Measurements from ENCODE around the gene DNAJC13.

DNAJC13 gene

GRCh38 chr3:132509506-132509905 is 92.2 kb downstream of the DNAJC13 start:
- TF ChIP-seq CTCF (IDR thresholded peaks at IDR 0.05; ENCODE audit: low read depth, low read length), result no peak
- H3K4me3 ChIP-seq (ENCODE audit: low read depth, low read length), result no peak overlapping the region

GRCh38 chr3:132513057-132513456 is 95.8 kb downstream of the DNAJC13 start:
- H3K4me3 ChIP-seq (ENCODE audit: low read depth, low read length), result no peak overlapping the region
- no peak for TF ChIP-seq CTCF (IDR thresholded peaks at IDR 0.05; ENCODE audit: low read depth, low read length)

DNA sequence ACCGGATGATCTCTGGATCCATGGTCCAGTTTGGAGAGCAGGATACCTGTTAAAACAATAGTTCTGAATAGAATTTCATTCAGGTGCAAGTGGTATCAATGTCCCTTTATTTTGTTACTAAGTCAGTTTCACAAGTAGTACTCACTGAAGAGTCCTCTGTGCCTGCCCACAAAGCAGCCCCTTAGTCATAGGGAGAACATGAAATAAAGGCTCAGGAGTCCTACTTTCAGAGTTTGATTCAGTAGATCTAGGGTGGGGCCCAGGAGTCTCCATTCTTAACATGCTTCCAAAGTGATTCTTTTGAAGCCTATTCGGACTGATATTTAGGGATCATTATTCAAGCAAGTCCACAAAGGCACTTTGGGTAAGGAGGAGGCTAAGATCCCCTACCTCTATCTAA is 100.0 kb downstream of the DNAJC13 start:
- no peak for TF ChIP-seq CTCF (IDR thresholded peaks at IDR 0.05; ENCODE audit: low read depth, low read length)
- H3K4me3 ChIP-seq (ENCODE audit: low read depth, low read length), result no peak overlapping the region

DNA sequence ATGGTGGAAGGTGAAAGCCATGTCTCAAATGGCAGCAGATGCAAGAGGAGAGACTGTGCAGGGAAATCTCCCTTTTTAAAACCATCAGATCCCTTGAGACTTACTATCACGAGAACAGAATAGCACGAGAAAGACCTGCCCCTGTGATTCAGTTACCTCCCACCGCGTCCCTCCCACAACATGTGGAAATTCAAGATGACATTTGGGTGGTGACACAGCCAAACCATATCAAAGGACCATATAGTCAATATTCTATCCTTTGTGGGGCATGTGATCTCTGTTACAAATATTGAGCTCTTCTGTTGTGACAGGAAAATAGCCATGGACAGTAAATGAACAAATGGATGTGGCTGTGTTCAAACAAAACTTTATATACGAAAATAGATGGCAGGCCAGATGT is 102.6 kb downstream of the DNAJC13 start:
- TF ChIP-seq CTCF (IDR thresholded peaks at IDR 0.05; ENCODE audit: low read depth, low read length), result no peak
- H3K4me3 ChIP-seq (ENCODE audit: low read depth, low read length), result no peak overlapping the region

DNA sequence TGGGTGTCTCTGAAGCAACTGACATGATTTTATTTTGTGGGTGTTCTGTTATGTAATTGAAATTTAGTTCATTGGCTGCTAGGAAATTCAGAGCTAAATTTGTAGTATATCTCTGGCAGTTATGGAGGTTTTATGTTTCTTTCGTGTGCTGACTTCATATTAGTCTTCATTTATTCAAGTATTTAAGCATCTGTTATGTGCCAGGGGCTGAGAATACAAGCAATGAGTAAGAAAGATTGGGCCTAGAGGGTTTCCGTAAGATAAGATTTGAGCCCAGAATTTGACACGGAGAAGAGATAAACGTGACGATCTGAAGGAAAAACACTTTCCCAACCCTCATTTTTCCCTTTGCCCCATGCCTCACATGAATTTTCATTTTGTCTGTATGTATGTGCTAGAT is 104.6 kb downstream of the DNAJC13 start:
- TF ChIP-seq CTCF (IDR thresholded peaks at IDR 0.05; ENCODE audit: low read depth, low read length), result no peak
- no peak overlapping the region for H3K4me3 ChIP-seq (ENCODE audit: low read depth, low read length)

GRCh38 chr3:132522353-132522752 is 105.1 kb downstream of the DNAJC13 start:
- TF ChIP-seq CTCF (IDR thresholded peaks at IDR 0.05; ENCODE audit: low read depth, low read length), result no peak
- no peak overlapping the region for H3K4me3 ChIP-seq (ENCODE audit: low read depth, low read length)

GRCh38 chr3:132530624-132531023 is 113.3 kb downstream of the DNAJC13 start:
- no peak overlapping the region for H3K4me3 ChIP-seq (ENCODE audit: low read depth, low read length)
- TF ChIP-seq CTCF (IDR thresholded peaks at IDR 0.05; ENCODE audit: low read depth, low read length), result no peak
